Effector memory CD4-positive, alpha-beta T cell (primary cell): ENCODE measurements around the gene PDCD5.

Experiments used
- DNase-seq, 3 donors: peaks; one replicate each; pipeline ENCODE4 v3.0.0-alpha.2; 2020
- H3K27ac ChIP-seq: 2 replicates; pipeline ENCODE4 v1.7.0; 2013; ENCODE audit warnings: mild to moderate bottlenecking, low read length, moderate library complexity; ENCODE audit not compliant: insufficient read depth, poor library complexity, severe bottlenecking
- H3K27me3 ChIP-seq: replicated peaks from 2 replicates; pipeline ENCODE4 v1.7.0; 2013; ENCODE audit warnings: mild to moderate bottlenecking, low read length; ENCODE audit not compliant: insufficient read depth, control insufficient read depth, poor library complexity, severe bottlenecking
- H3K36me3 ChIP-seq: 2 replicates; pipeline ENCODE4 v1.7.0; 2013; ENCODE audit warnings: mild to moderate bottlenecking, low read length, moderate library complexity; ENCODE audit not compliant: control insufficient read depth, insufficient read depth
- H3K4me1 ChIP-seq: 2 replicates; pipeline ENCODE4 v1.7.0; 2013; ENCODE audit warnings: low read length, mild to moderate bottlenecking; ENCODE audit not compliant: control insufficient read depth, insufficient read depth, poor library complexity, severe bottlenecking
- H3K4me3 ChIP-seq: 2 replicates; pipeline ENCODE4 v1.7.0; 2013; ENCODE audit warnings: low read length, low read depth, mild to moderate bottlenecking; ENCODE audit not compliant: insufficient read depth, poor library complexity, severe bottlenecking
- H3K9me3 ChIP-seq: 2 replicates; pipeline ENCODE4 v1.7.0; 2013; ENCODE audit warnings: mild to moderate bottlenecking, low read length, moderate library complexity; ENCODE audit not compliant: control insufficient read depth

Gene PDCD5

GRCh38 chr19:32624410-32624809 lies 43.4 kb downstream of the PDCD5 start:
- Histone ChIP-seq H3K36me3 (peaks cover 58% of the 10 kb centered on the region), H3K4me3 (no peak overlapping the region), H3K27me3 (no peaks in the 10 kb centered on the region), H3K27ac (no peak overlapping the region), H3K9me3 (no peaks in the 10 kb centered on the region), H3K4me1 (no peaks in the 10 kb centered on the region)
- no peak for DNase-seq

GRCh38 chr19:32626969-32627368 lies 46.0 kb downstream of the PDCD5 start:
- no peaks in the 10 kb centered on the region for H3K9me3 ChIP-seq
- no peak for DNase-seq
- H3K4me1 ChIP-seq: no peaks in the 10 kb centered on the region
- no peak overlapping the region for H3K4me3 ChIP-seq
- H3K27me3 ChIP-seq: no peaks in the 10 kb centered on the region
- H3K27ac ChIP-seq: no peak overlapping the region
- peaks cover 56% of the 10 kb centered on the region for H3K36me3 ChIP-seq

- Histone ChIP-seq H3K36me3 (peaks cover 51% of the 10 kb centered on the region), H3K9me3 (no peaks in the 10 kb centered on the region), H3K27me3 (no peaks in the 10 kb centered on the region), H3K4me3 (no peak overlapping the region), H3K4me1 (no peaks in the 10 kb centered on the region), H3K27ac (no peak overlapping the region)
- DNase-seq: no peak
These were observed 46.8 kb downstream of the PDCD5 start for GRCh38 chr19:32627714-32628270.

- Histone ChIP-seq H3K4me3 (no peak overlapping the region), H3K27me3 (no peaks in the 10 kb centered on the region), H3K36me3 (peaks cover 42% of the 10 kb centered on the region), H3K4me1 (no peaks in the 10 kb centered on the region), H3K9me3 (no peaks in the 10 kb centered on the region), H3K27ac (no peak overlapping the region)
- DNase-seq: no peak
These were observed 49.3 kb downstream of the PDCD5 start for GRCh38 chr19:32630338-32630737.

GRCh38 chr19:32631381-32631780 lies 50.4 kb downstream of the PDCD5 start:
- no peaks in the 10 kb centered on the region for H3K9me3 ChIP-seq
- DNase-seq: no peak
- peaks cover 38% of the 10 kb centered on the region for H3K36me3 ChIP-seq
- H3K4me3 ChIP-seq: no peak overlapping the region
- no peaks in the 10 kb centered on the region for H3K27me3 ChIP-seq
- no peak overlapping the region for H3K27ac ChIP-seq
- no peaks in the 10 kb centered on the region for H3K4me1 ChIP-seq
